Stimulated activated naive CD4-positive, alpha-beta T cell (primary cell): Measurements from ENCODE around the gene HEG1.
A peak's percentile ranks its signal among the peaks of the same experiment; 100 is the strongest.

ENCODE experiments used
- DNase-seq, 6 experiments: peaks; one replicate each; lab custom pipeline; 2025; lab: John Stamatoyannopoulos, UW

HEG1 gene

DNA sequence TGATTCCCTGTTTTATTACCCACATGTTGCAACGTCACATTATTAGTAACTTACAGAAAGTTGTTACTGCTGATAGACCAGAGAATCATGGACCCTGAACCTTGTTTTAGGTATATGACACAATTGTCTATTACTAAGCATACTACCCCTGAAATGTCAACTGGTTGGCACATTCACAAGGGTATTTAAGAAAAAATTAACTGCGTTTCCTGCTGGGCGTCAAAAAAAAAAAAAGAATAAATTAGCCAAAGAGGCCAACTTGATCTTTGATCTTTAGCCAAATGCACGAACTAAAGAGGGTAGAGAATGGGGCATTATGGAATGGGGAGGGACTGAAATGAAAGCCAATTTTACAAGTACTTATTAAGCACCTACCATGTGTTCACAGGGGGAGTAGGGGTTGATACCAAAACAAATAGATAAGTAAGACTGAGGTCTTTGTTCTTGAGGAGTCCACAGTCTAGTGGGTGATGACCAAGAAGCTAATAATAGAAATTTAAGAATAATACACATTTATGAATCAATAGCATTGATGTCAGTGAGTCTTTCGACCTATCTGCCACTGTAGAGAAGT, 103.4 kb downstream of the HEG1 start:
- DNase-seq = no peak

GRCh38 chr3:124951511-124952281, 104.1 kb downstream of the HEG1 start:
- DNase-seq = no peak

- DNase-seq = no peak
Measured at GRCh38 chr3:124950026-124950425, 105.8 kb downstream of the HEG1 start.

GRCh38 chr3:124942613-124943012, 113.2 kb downstream of the HEG1 start:
- DNase-seq = no peak

- no peak for DNase-seq
Measured at GRCh38 chr3:124941771-124942170, 114.0 kb downstream of the HEG1 start.

- no peak for DNase-seq
Measured at GRCh38 chr3:124939661-124940060, 116.1 kb downstream of the HEG1 start.

DNA sequence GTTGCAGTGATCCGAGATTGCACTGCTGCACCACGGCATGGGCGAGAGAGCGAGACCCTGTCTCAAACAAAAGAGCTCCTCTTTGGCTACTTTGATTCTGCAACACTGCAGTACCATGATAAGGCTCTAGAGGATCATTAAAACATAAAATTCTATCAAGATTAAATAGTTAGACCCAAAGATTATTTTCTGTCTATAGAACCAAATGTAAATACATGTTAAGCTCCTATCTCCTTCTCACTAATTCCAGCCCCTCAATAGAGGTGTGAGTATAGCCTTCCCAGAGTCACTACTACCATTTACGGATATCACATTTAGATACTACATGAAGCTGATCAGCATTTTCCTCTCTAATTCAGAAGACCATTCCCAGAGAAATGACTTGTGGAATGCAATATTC, 116.9 kb downstream of the HEG1 start:
- no peak for DNase-seq

DNA sequence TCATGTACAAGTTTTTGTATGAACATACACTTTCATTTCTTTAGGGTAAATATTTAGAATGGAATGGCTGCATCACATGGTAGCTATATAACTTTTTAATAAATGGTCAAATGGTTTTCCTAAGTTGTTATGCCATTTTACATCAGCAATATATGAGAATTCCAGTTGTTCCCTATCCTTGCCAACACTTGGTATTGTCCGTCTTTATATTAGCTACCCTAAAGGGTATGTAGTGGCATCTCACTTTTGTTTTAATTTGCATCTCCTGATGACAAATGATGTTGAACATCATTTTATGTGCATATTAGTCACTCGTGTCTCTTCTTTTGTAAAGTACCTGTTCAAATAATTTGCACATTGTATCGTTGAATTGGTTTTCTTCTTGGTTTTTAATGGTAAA, 118.7 kb downstream of the HEG1 start:
- no peak for DNase-seq

GRCh38 chr3:124935794-124936542, 119.8 kb downstream of the HEG1 start:
- no peak for DNase-seq

GRCh38 chr3:124935264-124935663, 120.5 kb downstream of the HEG1 start:
- DNase-seq = no peak

DNA sequence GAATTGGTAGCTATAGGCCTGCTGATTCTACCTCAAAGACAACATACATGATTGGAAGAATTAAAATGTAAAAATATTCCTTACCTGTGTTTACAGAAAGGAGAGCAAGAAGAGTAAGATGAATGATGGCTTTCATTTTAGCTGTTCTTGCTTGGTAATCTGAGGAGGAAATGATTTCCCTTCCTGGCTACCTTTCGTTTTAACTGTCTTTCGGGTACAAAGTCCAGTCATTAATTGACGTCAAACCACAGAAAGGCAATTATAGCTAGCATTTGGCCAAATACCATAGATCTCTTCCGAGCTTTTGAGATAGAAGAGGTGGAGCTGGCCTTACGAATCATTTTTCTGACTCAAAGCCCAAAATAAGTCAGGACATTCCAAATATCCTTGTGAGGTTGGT, 121.2 kb downstream of the HEG1 start, which contains the start of gene MUC13:
TSS of gene MUC13 (minus strand) at position 175 of the 400 bp plus-strand sequence. CDS start at position 136, 39 bp downstream.
- DNase-seq = no peak

GRCh38 chr3:124928333-124929202, 127.2 kb downstream of the HEG1 start:
- peak in 5 of 6 experiments; percentile 2 to 57 (median 37) for DNase-seq

DNA sequence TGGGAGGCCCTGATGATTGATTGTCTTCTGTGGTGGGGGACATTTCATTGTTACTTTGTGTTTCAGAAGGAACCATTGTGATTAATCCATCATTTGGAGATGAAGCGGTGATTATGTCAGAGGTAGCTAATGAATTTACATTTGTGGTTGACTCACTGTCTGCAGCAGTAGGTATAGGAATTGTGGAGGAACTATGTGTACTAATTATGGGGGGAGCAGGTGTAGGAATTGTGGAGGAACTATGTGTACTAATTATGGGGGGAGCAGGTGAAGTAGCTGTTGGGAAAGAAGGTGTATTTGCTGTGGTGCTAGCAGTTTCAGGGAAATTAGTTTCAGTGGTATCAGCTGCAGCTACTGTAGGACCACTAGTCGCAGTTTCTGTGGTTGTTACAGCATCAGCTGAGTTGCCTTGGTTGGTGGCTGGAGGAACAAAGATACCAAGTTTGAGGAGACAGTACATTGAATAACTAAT, 128.2 kb downstream of the HEG1 start:
- no peak for DNase-seq

- DNase-seq = no peak
Measured at GRCh38 chr3:124926426-124927101, 129.2 kb downstream of the HEG1 start.

DNA sequence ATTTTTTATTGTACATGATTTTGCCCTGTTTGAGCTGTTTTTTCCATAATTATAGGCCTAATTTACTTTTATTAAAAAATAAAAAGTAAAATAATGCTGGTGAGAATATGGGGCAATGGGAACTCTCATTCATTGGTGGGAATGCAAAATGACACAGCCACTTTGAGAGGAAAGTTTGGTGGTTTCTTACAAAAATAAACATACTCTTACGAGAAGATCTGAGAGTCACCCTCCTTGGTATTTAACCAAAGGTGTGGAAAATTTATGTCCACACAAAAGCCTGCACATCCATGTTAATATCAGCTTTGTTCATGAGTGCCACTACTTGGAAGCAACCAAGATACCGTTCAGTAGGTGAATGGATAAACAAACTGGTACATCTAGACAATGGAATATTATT, 131.1 kb downstream of the HEG1 start:
- no peak for DNase-seq

GRCh38 chr3:124923833-124924232, 132.0 kb downstream of the HEG1 start:
- DNase-seq = no peak

DNA sequence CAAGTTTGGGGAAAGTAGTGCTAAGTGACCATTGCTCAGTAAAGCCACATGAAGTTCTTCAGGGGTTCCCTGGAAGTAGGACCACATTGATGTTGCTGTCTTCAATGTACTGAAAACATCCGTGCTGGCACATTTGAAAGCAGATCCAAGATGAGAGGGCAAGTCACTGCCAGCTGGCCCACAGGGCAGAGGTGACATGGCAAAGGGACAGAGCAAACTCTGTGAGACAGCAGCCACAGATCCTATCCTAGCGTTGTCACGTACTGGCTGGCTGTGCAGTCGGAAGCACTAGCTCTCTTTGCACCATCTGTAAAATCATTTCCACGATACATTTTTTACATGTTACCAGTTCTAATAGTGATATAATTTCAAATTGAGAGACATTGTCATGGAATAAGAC, 135.1 kb downstream of the HEG1 start:
- DNase-seq = no peak

GRCh38 chr3:124919756-124920155, 136.0 kb downstream of the HEG1 start:
- no peak for DNase-seq

DNA sequence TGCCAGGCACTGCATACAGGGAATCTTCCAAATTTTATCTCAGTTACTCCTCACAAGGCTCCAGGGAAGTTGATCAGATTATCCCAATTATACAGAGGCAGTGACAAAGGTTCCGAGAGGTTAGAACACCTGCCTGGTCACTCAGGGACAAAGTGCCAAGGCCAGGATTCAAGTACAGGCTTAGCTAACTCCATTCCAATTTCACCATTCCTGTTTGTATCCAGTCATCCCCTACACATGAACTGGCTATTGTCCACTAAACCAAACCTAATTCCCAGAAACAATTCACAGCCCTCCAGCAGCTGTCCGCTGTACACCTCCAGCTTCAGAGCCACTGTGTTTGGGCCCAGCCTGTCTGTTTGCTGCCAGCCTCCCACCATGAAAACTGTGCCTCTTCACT, 137.3 kb downstream of the HEG1 start:
- no peak for DNase-seq

DNA sequence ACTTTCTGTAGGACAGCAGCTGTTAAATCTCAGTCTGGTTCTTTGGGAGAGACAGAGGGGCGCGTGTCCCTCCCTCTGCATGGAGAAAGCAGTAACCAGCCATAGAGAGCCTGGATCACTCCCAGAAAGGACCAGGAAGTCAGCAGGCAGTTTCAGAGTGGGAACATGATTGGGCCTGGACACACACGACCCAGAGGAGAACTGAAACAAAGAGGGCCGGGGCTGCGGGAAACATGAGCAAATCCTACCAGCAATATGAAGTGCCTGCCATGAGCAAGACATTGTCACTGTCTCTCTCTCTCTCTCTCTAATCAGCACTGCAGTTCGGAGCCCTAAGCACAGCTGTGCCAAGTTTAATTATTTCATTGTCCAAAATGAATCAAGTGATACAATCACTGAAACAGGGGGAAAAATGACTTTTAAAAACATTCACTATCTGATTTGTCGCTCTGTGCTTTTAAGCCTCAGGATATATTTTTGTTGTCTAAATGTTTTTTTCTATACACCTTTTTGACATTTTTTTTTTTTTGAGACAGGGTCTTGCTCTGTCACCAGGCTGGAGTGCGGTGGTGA, 138.9 kb downstream of the HEG1 start:
- DNase-seq = no peak
